Trophoblast cell (in vitro differentiated cells and primary cell): ENCODE results near the gene GLI2.

Experiments
- DNase-seq, 2 donors: peaks; one replicate each; pipeline ENCODE4 v3.0.0-alpha.2; 2016
- H2AFZ ChIP-seq: 2 replicates; pipeline ENCODE4 v1.6.1; 2013; ENCODE audit warnings: low read length, moderate library complexity, mild to moderate bottlenecking; ENCODE audit not compliant: insufficient read depth, poor library complexity
- H2AK5ac ChIP-seq: 2 replicates; pipeline ENCODE4 v1.6.1; 2013; ENCODE audit warnings: mild to moderate bottlenecking, low read length
- H2BK120ac ChIP-seq: 2 replicates; pipeline ENCODE4 v1.6.1; 2013; ENCODE audit warnings: low read length, mild to moderate bottlenecking, moderate library complexity; ENCODE audit not compliant: insufficient read depth, poor library complexity
- H2BK12ac ChIP-seq: 2 replicates; pipeline ENCODE4 v1.6.1; 2013; ENCODE audit warnings: mild to moderate bottlenecking, low read length, moderate library complexity
- H2BK5ac ChIP-seq: 2 replicates; pipeline ENCODE4 v1.6.1; 2013; ENCODE audit warnings: low read length, low read depth, moderate library complexity, mild to moderate bottlenecking; ENCODE audit not compliant: poor library complexity
- H3K14ac ChIP-seq: 2 replicates; pipeline ENCODE4 v1.6.1; 2013; ENCODE audit warnings: mild to moderate bottlenecking, low read length
- H3K18ac ChIP-seq: 2 replicates; pipeline ENCODE4 v1.6.1; 2013; ENCODE audit warnings: mild to moderate bottlenecking, low read length
- H3K23ac ChIP-seq: 2 replicates; pipeline ENCODE4 v1.6.1; 2013; ENCODE audit warnings: low read length
- H3K27ac ChIP-seq: 2 replicates; pipeline ENCODE4 v1.5.1; 2013; ENCODE audit warnings: low read depth, mild to moderate bottlenecking, inconsistent platforms, low read length, moderate library complexity
- H3K27me3 ChIP-seq: 2 replicates; pipeline ENCODE4 v1.6.1; 2013; ENCODE audit warnings: inconsistent platforms, mild to moderate bottlenecking, low read length, moderate library complexity; ENCODE audit not compliant: insufficient read depth
- H3K36me3 ChIP-seq, 2 experiments: 1 replicate in 1 of 2; 2 replicates in 1 of 2; pipeline ENCODE4 v1.6.1; 2013; ENCODE audit warnings: low read length in 2 of 2, mild to moderate bottlenecking in 2 of 2, moderate library complexity in 1 of 2; ENCODE audit not compliant: insufficient read depth in 2 of 2, control insufficient read depth in 1 of 2
- H3K4ac ChIP-seq: 2 replicates; pipeline ENCODE4 v1.6.1; 2013; ENCODE audit warnings: low read depth, mild to moderate bottlenecking, low read length, moderate library complexity
- H3K4me1 ChIP-seq, 2 experiments: 1 replicate in 1 of 2; 2 replicates in 1 of 2; pipeline ENCODE4 v1.6.1; 2013; ENCODE audit warnings: low read length in 2 of 2, mild to moderate bottlenecking in 2 of 2, moderate library complexity in 1 of 2; ENCODE audit not compliant: insufficient read depth in 2 of 2, control insufficient read depth in 1 of 2
- H3K4me2 ChIP-seq: 2 replicates; pipeline ENCODE4 v1.6.1; 2013; ENCODE audit warnings: inconsistent platforms, mild to moderate bottlenecking, low read length, moderate library complexity
- H3K4me3 ChIP-seq: 2 replicates; pipeline ENCODE4 v1.5.1; 2013; ENCODE audit warnings: mild to moderate bottlenecking, low read depth, low read length, inconsistent platforms
- H3K79me1 ChIP-seq: one replicate; pipeline ENCODE4 v1.6.1; 2013; ENCODE audit warnings: low read length
- H3K79me2 ChIP-seq: 2 replicates; pipeline ENCODE4 v1.6.1; 2013; ENCODE audit warnings: low read length, mild to moderate bottlenecking; ENCODE audit not compliant: control insufficient read depth, insufficient read depth, poor library complexity
- H3K9ac ChIP-seq: 2 replicates; pipeline ENCODE4 v1.6.1; 2013; ENCODE audit warnings: mild to moderate bottlenecking, low read length
- H3K9me3 ChIP-seq: 2 replicates; pipeline ENCODE4 v1.6.1; 2013; ENCODE audit warnings: low read depth, mild to moderate bottlenecking, control low read depth, inconsistent platforms, low read length; ENCODE audit not compliant: insufficient read depth
- H4K12ac ChIP-seq: 2 replicates; pipeline ENCODE4 v1.6.1; 2013; ENCODE audit warnings: low read depth, mild to moderate bottlenecking, low read length, moderate library complexity
- H4K8ac ChIP-seq: 2 replicates; pipeline ENCODE4 v1.6.1; 2013; ENCODE audit warnings: low read depth, mild to moderate bottlenecking, low read length, moderate library complexity
- H4K91ac ChIP-seq: one replicate; pipeline ENCODE4 v1.6.1; 2013; ENCODE audit warnings: low read depth, mild to moderate bottlenecking, low read length, moderate library complexity
- WGBS: extraction: QIAGEN DNeasy Blood & Tissue Kit; methylation state at CpG from one replicate; pipeline ENCODE4 v1.1.7; 2013; ENCODE audit warnings: missing lambda C conversion rate; ENCODE audit not compliant: insufficient read length, insufficient coverage; ENCODE audit errors: extremely low coverage; 5-methylcytosine and 5-hydroxymethylcytosine counted together

GLI2 gene

GRCh38 chr2:120737340-120738101 lies 1.9 kb downstream of the GLI2 start:
- no peaks in the 10 kb centered on the region for H3K36me3 ChIP-seq
- DNase-seq = no peak
- peak overlapping the region; percentile 78 for H3K4me3 ChIP-seq
- no peak overlapping the region for H2AFZ ChIP-seq
- no peak overlapping the region for H2AK5ac ChIP-seq
- H3K9ac ChIP-seq = peak overlapping the region; percentile 83
- no peak overlapping the region for H3K4ac ChIP-seq
- peak overlapping the region; percentile 38 for H4K91ac ChIP-seq
- peaks cover 6% of the 10 kb centered on the region for H3K79me2 ChIP-seq
- no peaks in the 10 kb centered on the region for H3K9me3 ChIP-seq
- WGBS = no CpG with 5 or more reads among the region's 37 CpGs
- no peak overlapping the region for H3K23ac ChIP-seq
- H3K79me1 ChIP-seq = peaks cover 11% of the 10 kb centered on the region
- H2BK120ac ChIP-seq = peak overlapping the region; percentile 53
- no peak overlapping the region for H4K8ac ChIP-seq
- peak overlapping the region; percentile 34 for H3K14ac ChIP-seq
- H2BK5ac ChIP-seq = no peak overlapping the region
- H3K27ac ChIP-seq = no peak overlapping the region
- H3K4me1 ChIP-seq = peaks cover 15 to 31% of the 10 kb centered on the region in 2 experiments
- H3K4me2 ChIP-seq = peak overlapping the region; percentile 95
- no peak overlapping the region for H4K12ac ChIP-seq
- H3K18ac ChIP-seq = peak overlapping the region; percentile 53
- H2BK12ac ChIP-seq = peak overlapping the region; percentile 73
- peaks cover 19% of the 10 kb centered on the region for H3K27me3 ChIP-seq

DNA sequence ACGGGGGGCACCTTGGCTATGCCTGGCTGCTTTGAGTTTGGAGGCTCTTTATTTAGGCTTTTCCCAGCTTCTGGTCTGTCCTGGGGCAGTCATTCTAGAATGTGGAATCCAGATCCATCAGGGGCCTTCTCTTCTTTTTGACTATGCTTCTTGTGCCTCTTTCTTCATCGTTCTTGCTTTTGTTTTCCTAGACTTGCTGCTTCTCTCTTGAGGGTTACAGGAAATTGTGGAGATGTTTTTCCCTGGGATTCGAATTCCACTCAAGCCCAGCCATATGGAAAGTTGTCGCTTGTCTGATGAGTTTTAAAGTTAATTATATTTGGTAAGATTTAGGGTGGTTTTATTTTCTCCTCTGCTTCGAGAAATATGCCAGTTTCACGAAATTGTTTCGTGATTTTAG lies 2.4 kb downstream of the GLI2 start:
- no peak overlapping the region for H2BK120ac ChIP-seq
- no peak overlapping the region for H3K14ac ChIP-seq

DNA sequence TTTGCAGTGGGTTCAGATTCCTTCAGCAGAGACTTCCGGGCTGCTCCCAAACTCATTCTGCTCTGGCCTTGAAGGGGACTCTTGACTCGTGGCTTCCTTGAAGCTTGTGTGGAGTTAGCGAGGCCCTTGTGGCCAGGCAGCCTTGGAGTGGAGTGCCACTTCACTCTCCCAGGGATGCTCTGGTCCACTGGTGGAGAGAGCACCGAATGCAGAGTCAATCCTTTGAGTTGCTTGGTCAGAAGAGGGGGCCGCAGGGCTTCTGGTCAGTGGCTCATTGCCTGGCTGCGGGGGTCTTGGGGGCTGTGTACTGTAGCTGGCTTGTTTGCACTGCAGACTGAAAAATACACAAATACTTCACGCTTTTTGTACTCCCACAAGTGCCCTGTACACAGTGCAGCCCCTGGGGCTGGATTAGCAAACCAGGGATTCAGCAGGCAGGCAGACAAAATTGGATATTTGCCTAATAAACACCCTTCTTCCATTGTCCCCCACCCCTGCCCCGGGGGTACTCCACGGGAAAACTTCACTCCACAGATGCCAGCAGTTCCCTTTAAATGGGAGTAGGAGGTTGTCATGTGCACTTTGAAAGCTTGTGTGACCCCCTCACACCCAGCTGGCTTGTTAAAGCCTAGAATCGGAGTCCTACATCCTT lies 3.2 kb downstream of the GLI2 start:
- Histone ChIP-seq H3K9ac (no peak overlapping the region), H2BK5ac (no peak overlapping the region), H3K27me3 (peaks cover 19% of the 10 kb centered on the region), H2BK12ac (no peak overlapping the region), H3K18ac (no peak overlapping the region), H3K4ac (no peak overlapping the region), H3K9me3 (no peaks in the 10 kb centered on the region), H4K8ac (no peak overlapping the region), H3K4me1 (peaks cover 15 to 31% of the 10 kb centered on the region in 2 experiments), H3K36me3 (no peaks in the 10 kb centered on the region), H2BK120ac (no peak overlapping the region), H4K91ac (no peak overlapping the region), H3K79me1 (peaks cover 11% of the 10 kb centered on the region), H3K4me3 (no peak overlapping the region), H3K4me2 (no peak overlapping the region), H3K14ac (no peak overlapping the region), H3K79me2 (peaks cover 6% of the 10 kb centered on the region), H2AK5ac (no peak overlapping the region), H3K23ac (no peak overlapping the region), H4K12ac (no peak overlapping the region), H3K27ac (no peak overlapping the region), H2AFZ (no peak overlapping the region)
- no CpG with 5 or more reads among the region's 10 CpGs for WGBS
- no peak for DNase-seq

More for the DNA sequence above, 2.4 kb downstream of the GLI2 start:
- Histone ChIP-seq H4K12ac (no peak overlapping the region), H3K18ac (no peak overlapping the region), H3K4ac (no peak overlapping the region), H3K23ac (no peak overlapping the region), H2BK12ac (no peak overlapping the region), H3K79me2 (peaks cover 6% of the 10 kb centered on the region), H3K9ac (no peak overlapping the region), H3K36me3 (no peaks in the 10 kb centered on the region), H3K27me3 (peaks cover 19% of the 10 kb centered on the region), H2AFZ (no peak overlapping the region), H3K9me3 (no peaks in the 10 kb centered on the region), H3K4me1 (peaks cover 15 to 31% of the 10 kb centered on the region in 2 experiments), H2BK5ac (no peak overlapping the region), H3K27ac (no peak overlapping the region), H4K8ac (no peak overlapping the region), H4K91ac (no peak overlapping the region), H3K79me1 (peaks cover 11% of the 10 kb centered on the region), H3K4me2 (peak overlapping the region; percentile 95), H3K4me3 (no peak overlapping the region), H2AK5ac (no peak overlapping the region)
- DNase-seq = no peak
- WGBS = no CpG with 5 or more reads among the region's 7 CpGs

- no peak overlapping the region for H3K4me3 ChIP-seq
- no peak overlapping the region for H2BK12ac ChIP-seq
- no peak overlapping the region for H3K18ac ChIP-seq
- H2AK5ac ChIP-seq = no peak overlapping the region
- no peak overlapping the region for H3K9ac ChIP-seq
- no peak overlapping the region for H3K4me2 ChIP-seq
- no peak overlapping the region for H4K12ac ChIP-seq
- no peak overlapping the region for H2BK5ac ChIP-seq
- peaks cover 11% of the 10 kb centered on the region for H3K79me1 ChIP-seq
- no peaks in the 10 kb centered on the region for H3K9me3 ChIP-seq
- peaks cover 6% of the 10 kb centered on the region for H3K79me2 ChIP-seq
- no peak overlapping the region for H3K4ac ChIP-seq
- H3K4me1 ChIP-seq = peaks cover 15 to 31% of the 10 kb centered on the region in 2 experiments
- H3K14ac ChIP-seq = no peak overlapping the region
- no peak overlapping the region for H2AFZ ChIP-seq
- peaks cover 19% of the 10 kb centered on the region for H3K27me3 ChIP-seq
- no peak for DNase-seq
- no peak overlapping the region for H4K8ac ChIP-seq
- H3K36me3 ChIP-seq = no peaks in the 10 kb centered on the region
- whole genome bisulfite sequencing = no CpG with 5 or more reads among the region's 8 CpGs
- H2BK120ac ChIP-seq = no peak overlapping the region
- H3K27ac ChIP-seq = no peak overlapping the region
- no peak overlapping the region for H4K91ac ChIP-seq
- no peak overlapping the region for H3K23ac ChIP-seq
These were observed 3.9 kb downstream of the GLI2 start for GRCh38 chr2:120739438-120740090.
